Right atrium auricular region (tissue), 2 donors: ENCODE data around the gene DSTN. TPM values are rescaled to one million over a fixed set of nuclear protein-coding genes. Genes with fewer than 3 reads are reported as not detected.
"Not testable (repeated sequence)": the region's sequence is repeated elsewhere in the genome, so short reads cannot be mapped to it uniquely, and the experiment has no call there.

Experiments used
- DNase-seq: peaks from one replicate; pipeline ENCODE4 v3.0.0-alpha.2; 2019; ENCODE audit warnings: low spot score
- H3K27ac ChIP-seq, 2 donors: fragments of 200-600 bp; sonication (generic); 1 replicate in 1 of 2; 2 replicates in 1 of 2; pipeline ENCODE4 v1.5.1; 2016 to 2019
- H3K27me3 ChIP-seq, 2 donors: fragments of 200-600 bp; sonication (generic); one replicate each; pipeline versions ENCODE4 v1.5.1 to v1.6.0; 2017 to 2019
- H3K36me3 ChIP-seq: fragments of 200-600 bp; sonication (generic); one replicate; pipeline ENCODE4 v1.5.1; 2016
- H3K4me1 ChIP-seq, 2 donors: fragments of 200-600 bp; sonication (generic); one replicate each; pipeline versions ENCODE4 v1.5.1 to v1.6.0; 2017 to 2019
- H3K4me3 ChIP-seq, 2 donors: fragments of 200-600 bp; sonication (generic); 1 replicate in 1 of 2; 2 replicates in 1 of 2; pipeline ENCODE4 v1.5.1; 2017 to 2019; ENCODE audit warnings: mild to moderate bottlenecking in 1 of 2, moderate library complexity in 1 of 2
- H3K9me3 ChIP-seq, 2 donors: fragments of 200-600 bp; sonication (generic); one replicate each; pipeline ENCODE4 v1.5.1; 2019
- CTCF ChIP-seq, 2 donors: fragments of 200-600 bp; sonication (generic); IDR thresholded peaks; one replicate each; pipeline ENCODE4 v1.5.1; 2019; ENCODE audit warnings: antibody characterized with exemption in 2 of 2
- total RNA-seq, 2 donors: library from RNA; depleted of rRNA; stranded (reverse); fragments of >200 nt; gene quantifications; one replicate each; pipeline ENCODE4 v1.1.0, GENCODE V29; 2016

DSTN gene
- total RNA-seq, 2 donors from 2014 or later: 585 to 760 TPM

- H3K4me3 ChIP-seq: no peak overlapping the region
- no peak overlapping the region for H3K27ac ChIP-seq
- DNase-seq: no peak
- peaks cover 25% of the 10 kb centered on the region for H3K36me3 ChIP-seq
- H3K27me3 ChIP-seq: no peaks in the 10 kb centered on the region
- H3K9me3 ChIP-seq: peaks cover 0 to 6% of the 10 kb centered on the region in 2 donors
- peaks cover 0 to 41% of the 10 kb centered on the region in 2 donors for H3K4me1 ChIP-seq
- TF ChIP-seq CTCF (IDR thresholded peaks at IDR 0.05): no peak
Observed at GRCh38 chr20:17658648-17658993, 88.7 kb downstream of the DSTN start.

- H3K4me3 ChIP-seq, H3K27me3 ChIP-seq, DNase-seq, H3K9me3 ChIP-seq: not testable (repeated sequence)
- H3K4me1 ChIP-seq: peaks cover 0 to 48% of the 10 kb centered on the region in 2 donors
- H3K27ac ChIP-seq: peak overlapping the region; percentile 20 to 73
- H3K36me3 ChIP-seq: peaks cover 25% of the 10 kb centered on the region
Observed at GRCh38 chr20:17659344-17659743, 89.5 kb downstream of the DSTN start.

Other genes with a start within 250 kb of the DSTN start
- gene BFSP1, start 38.7 kb upstream of the DSTN start, total RNA-seq: 1 to 10 TPM in 1 of 2 donors, under 1 TPM in 1; 0.51 to 1.3 TPM
- gene RRBP1, start 112.2 kb downstream of the DSTN start, total RNA-seq: 10 to 100 TPM; 52.0 to 57.7 TPM
- not detected for gene BANF2, start 129.9 kb downstream of the DSTN start, total RNA-seq